Measurements from ENCODE around the gene ALG10B. TPM values are rescaled to one million over a fixed set of nuclear protein-coding genes. Genes with fewer than 3 reads are reported as not detected.
"Not testable (repeated sequence)": the region's sequence is repeated elsewhere in the genome, so short reads cannot be mapped to it uniquely, and the experiment has no call there.

ALG10B gene
- total and polyA plus RNA-seq, 9 of the 15 experiments (the other 6 are each of a cell fraction or from before 2014, with no cell fraction given) = 0.34 to 3.3 (median 2.0) TPM

GRCh38 chr12:38343256-38343655, 26.7 kb downstream of the ALG10B start:
- intact Hi-C loops (cut with micrococcal nuclease); H3K9me1 ChIP-seq (ENCODE audit: control insufficient read depth, insufficient read depth, low read length); H3K9ac ChIP-seq (ENCODE audit: insufficient read depth in 1 of 2, low read depth in 2 of 2, low read length in 2 of 2); H3K4me2 ChIP-seq (ENCODE audit: insufficient read depth, low read length); H2AFZ ChIP-seq (ENCODE audit: low read depth, low read length); H3K27ac ChIP-seq (ENCODE audit: extremely low read depth, low read depth, low read length); H3K27me3 ChIP-seq (ENCODE audit: control insufficient read depth in 2 of 2, insufficient read depth in 2 of 2, low read length in 2 of 2); ATAC-seq; H4K20me1 ChIP-seq (replicated peaks; ENCODE audit: control insufficient read depth, insufficient read depth, low read length); DNase-seq (ENCODE audit: extremely low read depth in 1 of 4, low spot score in 3 of 4); H3K4me3 ChIP-seq; BruUV-seq (replicated peaks); POLR2A ChIA-PET; H3K9me3 ChIP-seq (replicated peaks; ENCODE audit: control insufficient read depth, insufficient read depth, low read depth, low read length); H3K36me3 ChIP-seq (ENCODE audit: control insufficient read depth, insufficient read depth, low read length); H3K79me2 ChIP-seq (ENCODE audit: control insufficient read depth, insufficient read depth, low read length); H3K4me1 ChIP-seq (replicated peaks in 1 of 2; ENCODE audit: control insufficient read depth in 2 of 2, insufficient read depth in 2 of 2, low read length in 2 of 2); FAIRE-seq; CTCF ChIA-PET (ENCODE audit: low intra/inter-chr PET ratio): not testable (repeated sequence)
- in situ Hi-C loops (cut with MboI) = loop anchor here (25.0 kb wide), 2 partner anchors 769 to 919 kb away; no protein-coding TSS in a partner anchor
- 3% methylated on average over 4 of the region's 4 CpGs for WGBS (ENCODE audit: insufficient coverage, low coverage, missing lambda C conversion rate)

DNA sequence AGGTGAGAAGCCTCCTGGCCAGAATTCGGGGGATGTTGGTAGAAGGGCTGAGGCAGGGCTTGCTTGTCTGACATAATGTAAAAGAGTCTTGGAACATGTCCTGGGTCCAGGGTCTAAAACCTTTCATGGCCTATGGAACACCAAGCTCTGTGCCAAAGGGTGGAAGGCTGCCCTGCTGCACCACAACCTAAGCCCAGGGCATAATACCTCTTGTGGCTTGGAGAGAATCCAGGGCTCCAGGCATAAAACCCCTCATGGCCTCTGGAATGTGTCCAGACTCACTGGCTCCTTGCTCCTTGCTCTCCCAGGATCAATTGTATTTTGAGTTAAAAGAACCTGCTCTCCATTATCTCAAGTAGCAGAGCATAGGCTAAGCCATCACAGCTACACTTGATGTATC, 27.3 kb downstream of the ALG10B start:
- H3K36me3 ChIP-seq (ENCODE audit: control insufficient read depth, insufficient read depth, low read length); H3K9me3 ChIP-seq (replicated peaks; ENCODE audit: control insufficient read depth, insufficient read depth, low read depth, low read length); H2AFZ ChIP-seq (ENCODE audit: low read depth, low read length); intact Hi-C loops (cut with micrococcal nuclease); BruUV-seq (replicated peaks); H3K79me2 ChIP-seq (ENCODE audit: control insufficient read depth, insufficient read depth, low read length); ATAC-seq; H3K4me3 ChIP-seq; H3K9ac ChIP-seq (ENCODE audit: insufficient read depth in 1 of 2, low read depth in 2 of 2, low read length in 2 of 2); H3K27ac ChIP-seq (ENCODE audit: extremely low read depth, low read depth, low read length); FAIRE-seq; H3K27me3 ChIP-seq (ENCODE audit: control insufficient read depth in 2 of 2, insufficient read depth in 2 of 2, low read length in 2 of 2); H4K20me1 ChIP-seq (replicated peaks; ENCODE audit: control insufficient read depth, insufficient read depth, low read length); DNase-seq (ENCODE audit: extremely low read depth in 1 of 4, low spot score in 3 of 4); H3K9me1 ChIP-seq (ENCODE audit: control insufficient read depth, insufficient read depth, low read length); H3K4me1 ChIP-seq (replicated peaks in 1 of 2; ENCODE audit: control insufficient read depth in 2 of 2, insufficient read depth in 2 of 2, low read length in 2 of 2); CTCF ChIA-PET (ENCODE audit: low intra/inter-chr PET ratio); H3K4me2 ChIP-seq (ENCODE audit: insufficient read depth, low read length); POLR2A ChIA-PET: not testable (repeated sequence)
- WGBS (ENCODE audit: insufficient coverage, low coverage, missing lambda C conversion rate) = 0% methylated on average over 1 of the region's 1 CpG
- in situ Hi-C loops (cut with MboI) = loop anchor here (25.0 kb wide), 2 partner anchors 768 to 918 kb away; no protein-coding TSS in a partner anchor

Data from K562 (cell line).